HS-5 (cell line): Measurements from ENCODE around the gene ACACA.
"Not testable (repeated sequence)": the region's sequence is repeated elsewhere in the genome, so short reads cannot be mapped to it uniquely, and the experiment has no call there.

Experiments used
- DNase-seq: peaks from one replicate; pipeline ENCODE4 v3.0.0-alpha.2; 2012; ENCODE audit warnings: low read depth

Gene ACACA

GRCh38 chr17:37174205-37174604 lies 232.4 kb downstream of the ACACA start:
- no peak for DNase-seq

- DNase-seq, result no peak
Measured at GRCh38 chr17:37170881-37171425, 235.7 kb downstream of the ACACA start.

GRCh38 chr17:37168731-37169353 lies 237.8 kb downstream of the ACACA start:
- no peak for DNase-seq

- no peak for DNase-seq
Measured at GRCh38 chr17:37167756-37168155, 238.9 kb downstream of the ACACA start.

- DNase-seq, result no peak
Measured at GRCh38 chr17:37164057-37164456, 242.6 kb downstream of the ACACA start.

- DNase-seq, result no peak
Measured at GRCh38 chr17:37162800-37163199, 243.8 kb downstream of the ACACA start.

- DNase-seq, result peak; percentile 15
Measured at GRCh38 chr17:37160944-37161343, 245.7 kb downstream of the ACACA start.

- no peak for DNase-seq
Measured at GRCh38 chr17:37158290-37158689, 248.3 kb downstream of the ACACA start.

- no peak for DNase-seq
Measured at GRCh38 chr17:37148156-37148555, 258.5 kb downstream of the ACACA start.

- no peak for DNase-seq
Measured at GRCh38 chr17:37147301-37147812, 259.3 kb downstream of the ACACA start.

GRCh38 chr17:37146086-37147064 lies 260.3 kb downstream of the ACACA start:
- DNase-seq, result no peak

- no peak for DNase-seq
Measured at GRCh38 chr17:37144075-37144701, 262.4 kb downstream of the ACACA start.

GRCh38 chr17:37143558-37143957 lies 263.1 kb downstream of the ACACA start:
- not testable (repeated sequence) for DNase-seq

GRCh38 chr17:37142294-37142896 lies 264.2 kb downstream of the ACACA start:
- no peak for DNase-seq

GRCh38 chr17:37138571-37139120 lies 268.0 kb downstream of the ACACA start:
- no peak for DNase-seq

GRCh38 chr17:37137906-37138514 lies 268.6 kb downstream of the ACACA start:
- DNase-seq, result no peak

- no peak for DNase-seq
Measured at GRCh38 chr17:37137070-37137610, 269.5 kb downstream of the ACACA start.

GRCh38 chr17:37135576-37135975 lies 271.1 kb downstream of the ACACA start:
- no peak for DNase-seq

GRCh38 chr17:37134050-37134449 lies 272.6 kb downstream of the ACACA start:
- DNase-seq, result no peak

GRCh38 chr17:37133136-37133535 lies 273.5 kb downstream of the ACACA start:
- DNase-seq, result no peak
